GM23248 (cell line): ENCODE results near the gene RASL12. TPM values are rescaled to one million over a fixed set of nuclear protein-coding genes. Genes with fewer than 3 reads are reported as not detected.

Source experiments
- DNase-seq: peaks from one replicate; pipeline ENCODE4 v3.0.0-alpha.2; 2015
- H2AFZ ChIP-seq: fragments of 200-600 bp; sonication (generic); 2 replicates; pipeline ENCODE4 v1.6.1; 2016; ENCODE audit warnings: antibody characterized with exemption
- H3F3A ChIP-seq: fragments of 200-600 bp; sonication (generic); 2 replicates; pipeline ENCODE4 v1.6.1; 2016; ENCODE audit warnings: mild to moderate bottlenecking, antibody characterized with exemption, mixed run types; ENCODE audit not compliant: insufficient read depth
- H3K27ac ChIP-seq: fragments of 200-600 bp; sonication (generic); 2 replicates; pipeline ENCODE4 v1.5.1; 2016; ENCODE audit warnings: mild to moderate bottlenecking
- H3K27me3 ChIP-seq: fragments of 200-600 bp; sonication (generic); replicated peaks from 2 replicates; pipeline ENCODE4 v1.6.1; 2016; ENCODE audit warnings: mild to moderate bottlenecking; ENCODE audit not compliant: insufficient read depth
- H3K36me3 ChIP-seq: fragments of 200-600 bp; sonication (generic); 2 replicates; pipeline ENCODE4 v1.6.1; 2016; ENCODE audit warnings: low read depth, mild to moderate bottlenecking
- H3K4me1 ChIP-seq: fragments of 200-600 bp; sonication (generic); 2 replicates; pipeline ENCODE4 v1.6.1; 2016; ENCODE audit warnings: mild to moderate bottlenecking; ENCODE audit not compliant: insufficient read depth
- H3K4me2 ChIP-seq: fragments of 200-600 bp; sonication (generic); one replicate; pipeline ENCODE4 v1.6.1; 2016; ENCODE audit warnings: mild to moderate bottlenecking; ENCODE audit not compliant: unreplicated experiment
- H3K4me3 ChIP-seq: fragments of 200-600 bp; sonication (generic); 2 replicates; pipeline ENCODE4 v1.5.1; 2016; ENCODE audit warnings: mild to moderate bottlenecking
- H3K79me2 ChIP-seq: fragments of 200-600 bp; sonication (generic); 2 replicates; pipeline ENCODE4 v1.6.1; 2016; ENCODE audit warnings: mild to moderate bottlenecking; ENCODE audit not compliant: insufficient read depth
- H3K9ac ChIP-seq: fragments of 200-600 bp; sonication (generic); 2 replicates; pipeline ENCODE4 v1.6.1; 2016; ENCODE audit warnings: mild to moderate bottlenecking
- H3K9me2 ChIP-seq: fragments of 200-600 bp; sonication (generic); 2 replicates; pipeline ENCODE4 v1.6.1; 2016; ENCODE audit warnings: mixed run types, mild to moderate bottlenecking, moderate library complexity; ENCODE audit not compliant: insufficient read depth
- H3K9me3 ChIP-seq: fragments of 200-600 bp; sonication (generic); one replicate; pipeline ENCODE4 v1.6.1; 2017; ENCODE audit warnings: low read depth
- H4K20me1 ChIP-seq: fragments of 200-600 bp; sonication (generic); 2 replicates; pipeline ENCODE4 v1.6.0; 2016; ENCODE audit not compliant: insufficient read depth
- EZH2 ChIP-seq: fragments of 200-600 bp; sonication (generic); IDR thresholded peaks from 2 replicates; pipeline ENCODE4 v1.6.1; 2018; ENCODE audit warnings: antibody characterized with exemption, mild to moderate bottlenecking; ENCODE audit not compliant: insufficient read depth, poor library complexity, severe bottlenecking
- EZH2phosphoT487 ChIP-seq: fragments of 200-600 bp; sonication (generic); IDR thresholded peaks from 2 replicates; pipeline ENCODE4 v1.6.1; 2018; ENCODE audit warnings: antibody characterized with exemption, moderate library complexity, mild to moderate bottlenecking, low read depth; ENCODE audit not compliant: insufficient read depth
- WGBS, 2 experiments: methylation state at CpG; one replicate each; pipeline ENCODE4 v1.1.6; 2015 to 2017; ENCODE audit warnings: low lambda C conversion rate in 2 of 2, low coverage in 1 of 2; ENCODE audit errors: missing lambda C conversion rate in 2 of 2; 5-methylcytosine and 5-hydroxymethylcytosine counted together
- in situ Hi-C: fragments of 300-500 bp; cut with MboI; formaldehyde crosslinking; loops from 2 replicates; pipeline ENCODE4 v1.15.0; 2020
- polyA plus RNA-seq: library from polyadenylated mRNA; unstranded; fragments of >200 nt; fragmentation: Nextera tagmentation; extraction: Ambion mirVana; gene quantifications from 2 replicates; pipeline ENCODE4 v1.2.1, GENCODE V29; 2016
- total RNA-seq: library from RNA; depleted of rRNA; stranded (reverse); fragments of >200 nt; shearing (Covaris generic); gene quantifications from 2 replicates; pipeline ENCODE4 v1.2.3, GENCODE V29; 2014; rRNA removed

Gene RASL12
- total RNA-seq = not detected in 2 replicates
- polyA plus RNA-seq = not detected in 2 replicates

GRCh38 chr15:65067645-65068402, at the start of gene RASL12:
TSS of gene RASL12 (minus strand) at chr15:65067991. CDS start at chr15:65067835, 156 bp downstream.
- DNase-seq = no peak
- Histone ChIP-seq H4K20me1 (no peaks in the 10 kb centered on the region), H2AFZ (0 out of 2 replicates have a peak within 1 kb of the TSS, but pooled peaks have one; percentile 55), H3K4me3 (peak within 1 kb of the TSS; percentile 38), H3K36me3 (no peaks in the 10 kb centered on the region), H3K9ac (no peak within 1 kb of the TSS), H3K9me3 (no peaks in the 10 kb centered on the region), H3K27ac (peak within 1 kb of the TSS; percentile 19; the same call in 1 of the 2 replicates), H3K27me3 (peaks cover 19% of the 10 kb centered on the region), H3K9me2 (no peaks in the 10 kb centered on the region), H3F3A (peaks cover 22% of the 10 kb centered on the region), H3K4me2 (peak within 1 kb of the TSS; percentile 27), H3K79me2 (no peaks in the 10 kb centered on the region), H3K4me1 (peaks cover 35% of the 10 kb centered on the region)
- no peak for TF ChIP-seq EZH2phosphoT487
- peak; percentile 38 for TF ChIP-seq EZH2
- in situ Hi-C loops = no loop called here
- 2 to 3% methylated on average over 39 to 64 of the region's 66 CpGs for WGBS, 2 experiments

GRCh38 chr15:65115542-65115941, 47.8 kb upstream of the RASL12 start:
- Histone ChIP-seq H3K4me1 (no peaks in the 10 kb centered on the region), H3K4me3 (no peak overlapping the region), H3K27ac (no peak overlapping the region), H3K27me3 (no peaks in the 10 kb centered on the region), H3K79me2 (0 out of 2 replicates have a peak, but pooled peaks cover 2% of the 10 kb centered on the region), H3K9me3 (no peaks in the 10 kb centered on the region), H2AFZ (no peak overlapping the region), H4K20me1 (no peaks in the 10 kb centered on the region), H3F3A (peaks cover 16% of the 10 kb centered on the region), H3K9me2 (no peaks in the 10 kb centered on the region), H3K4me2 (no peak overlapping the region), H3K9ac (0 out of 2 replicates have a peak overlapping the region, but pooled peaks have one; percentile 5), H3K36me3 (peaks cover 47% of the 10 kb centered on the region)
- in situ Hi-C loops = no loop called here
- TF ChIP-seq EZH2phosphoT487 (no peak), EZH2 (no peak)
- DNase-seq = no peak
- 73 to 76% methylated on average over 5 of the region's 5 CpGs for WGBS, 2 experiments

- in situ Hi-C loops = no loop called here
- Histone ChIP-seq H2AFZ (no peak within 1 kb of the TSS), H3K27me3 (no peaks in the 10 kb centered on the region), H4K20me1 (no peaks in the 10 kb centered on the region), H3K9me2 (no peaks in the 10 kb centered on the region), H3K27ac (no peak within 1 kb of the TSS), H3K4me1 (no peaks in the 10 kb centered on the region), H3F3A (peaks cover 16% of the 10 kb centered on the region), H3K9ac (0 out of 2 replicates have a peak within 1 kb of the TSS, but pooled peaks have one; percentile 5), H3K4me2 (no peak within 1 kb of the TSS), H3K79me2 (no peaks in the 10 kb centered on the region), H3K36me3 (peaks cover 47% of the 10 kb centered on the region), H3K4me3 (no peak within 1 kb of the TSS), H3K9me3 (no peaks in the 10 kb centered on the region)
- peak; percentile 5 for DNase-seq
- WGBS, 2 experiments = 66 to 74% methylated on average over 2 of the region's 2 CpGs
- TF ChIP-seq EZH2phosphoT487 = no peak
- TF ChIP-seq EZH2 = no peak
These were observed 47.3 kb upstream of the RASL12 start, which contains the start of gene UBAP1L for GRCh38 chr15:65115086-65115485. TSS of gene UBAP1L (minus strand) at chr15:65115200. CDS start at chr15:65106215, 8,985 bp downstream.

- H3K4me2 ChIP-seq = no peak overlapping the region
- no peaks in the 10 kb centered on the region for H3K4me1 ChIP-seq
- WGBS, 2 experiments = 71 to 74% methylated on average over 3 of the region's 3 CpGs
- no peaks in the 10 kb centered on the region for H4K20me1 ChIP-seq
- no peaks in the 10 kb centered on the region for H3K9me2 ChIP-seq
- no peaks in the 10 kb centered on the region for H3K27me3 ChIP-seq
- H3K9me3 ChIP-seq = no peaks in the 10 kb centered on the region
- H3K27ac ChIP-seq = no peak overlapping the region
- H3F3A ChIP-seq = peaks cover 19% of the 10 kb centered on the region
- no peak overlapping the region for H2AFZ ChIP-seq
- no peak overlapping the region for H3K9ac ChIP-seq
- in situ Hi-C loops = no loop called here
- H3K4me3 ChIP-seq = no peak overlapping the region
- TF ChIP-seq EZH2phosphoT487 = no peak
- TF ChIP-seq EZH2 = no peak
- no peaks in the 10 kb centered on the region for H3K79me2 ChIP-seq
- H3K36me3 ChIP-seq = peaks cover 11% of the 10 kb centered on the region
- peak; percentile 31 for DNase-seq
These were observed 43.0 kb upstream of the RASL12 start for GRCh38 chr15:65110676-65111292.
